ENCODE data around the gene SFXN5.

Gene SFXN5

DNA sequence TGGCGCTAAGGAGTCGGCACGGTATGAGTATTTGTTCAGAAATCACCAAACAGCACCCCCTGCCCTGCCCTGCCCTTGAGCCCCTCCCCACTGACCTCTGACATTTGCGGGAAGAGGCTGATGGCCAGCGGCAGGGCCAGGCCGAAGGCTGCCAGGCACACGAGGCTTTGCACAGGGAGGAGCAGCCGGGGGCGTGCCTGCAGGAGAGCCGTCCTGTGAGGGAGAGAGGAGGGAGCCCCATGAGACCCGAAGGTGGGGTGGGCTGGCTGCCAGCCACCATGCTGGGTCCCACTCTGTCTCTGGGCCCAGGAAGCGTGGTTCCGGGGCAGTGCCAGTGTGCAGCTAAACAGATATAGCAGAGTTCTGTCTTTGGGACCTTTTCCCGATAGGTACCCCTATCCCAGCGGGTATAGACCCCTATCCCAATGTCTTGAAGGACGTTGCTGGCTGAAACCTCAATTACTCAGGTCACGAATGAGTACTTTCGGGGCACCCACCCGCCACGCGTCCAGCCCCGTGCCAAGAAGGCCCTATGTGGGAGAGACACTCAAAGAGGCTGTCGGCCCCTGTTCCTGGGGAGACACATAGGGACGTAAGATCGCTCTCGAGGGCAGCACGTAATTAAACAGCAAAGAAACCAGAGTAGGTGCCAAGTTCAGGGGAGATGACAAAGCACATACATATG, 110.3 kb downstream of the SFXN5 start:
- in situ Hi-C loops (cut with MboI; ENCODE audit: low sequenced_read_pairs), result no loop called here

DNA sequence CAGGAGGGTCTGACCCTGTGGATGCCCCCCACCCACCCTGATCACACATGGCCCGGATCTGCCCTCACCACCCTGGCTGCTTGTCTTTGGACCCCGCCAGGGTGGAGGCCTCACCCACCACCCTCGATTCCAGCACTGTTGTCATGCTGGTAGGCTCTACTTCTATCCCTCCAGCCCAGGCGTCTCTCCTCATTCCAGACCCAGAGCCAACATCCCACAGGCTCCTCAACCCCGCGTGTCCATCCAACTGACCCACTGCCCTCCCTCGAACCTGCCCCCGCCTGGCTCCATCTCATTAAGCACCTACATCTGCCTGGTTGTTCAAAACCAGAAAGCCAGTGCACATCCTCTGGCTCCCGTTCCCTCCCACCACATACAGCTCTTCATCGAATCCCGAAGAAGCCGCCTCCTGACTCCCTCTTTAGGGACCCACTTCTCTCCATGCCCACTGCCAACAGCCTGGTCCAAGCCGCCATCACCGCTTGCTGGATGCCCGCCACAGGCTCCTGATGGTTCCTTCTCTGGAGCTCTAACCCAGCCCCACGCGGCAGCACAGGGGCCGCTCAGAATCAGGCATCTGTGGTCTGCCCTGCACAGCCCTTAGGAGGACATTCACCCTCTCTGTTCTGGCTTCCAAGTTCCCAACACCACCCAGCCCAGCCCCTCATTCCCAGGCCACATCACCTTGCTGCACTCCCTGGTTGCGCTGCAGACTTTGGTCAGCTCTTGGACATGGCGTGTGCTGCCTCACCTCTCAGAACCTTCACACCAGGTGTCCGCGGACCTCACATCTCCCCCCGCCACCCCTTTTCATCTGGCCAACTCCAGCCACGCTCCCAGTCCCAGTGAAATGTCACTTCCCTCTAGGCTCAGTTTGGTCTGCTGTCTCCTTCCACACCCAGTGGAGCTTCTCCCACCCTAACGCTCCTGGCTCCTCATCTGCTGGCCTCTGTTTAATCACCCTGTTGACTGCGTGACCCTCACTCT, 111.2 kb downstream of the SFXN5 start:
- in situ Hi-C loops (cut with MboI; ENCODE audit: low sequenced_read_pairs), result no loop called here

DNA sequence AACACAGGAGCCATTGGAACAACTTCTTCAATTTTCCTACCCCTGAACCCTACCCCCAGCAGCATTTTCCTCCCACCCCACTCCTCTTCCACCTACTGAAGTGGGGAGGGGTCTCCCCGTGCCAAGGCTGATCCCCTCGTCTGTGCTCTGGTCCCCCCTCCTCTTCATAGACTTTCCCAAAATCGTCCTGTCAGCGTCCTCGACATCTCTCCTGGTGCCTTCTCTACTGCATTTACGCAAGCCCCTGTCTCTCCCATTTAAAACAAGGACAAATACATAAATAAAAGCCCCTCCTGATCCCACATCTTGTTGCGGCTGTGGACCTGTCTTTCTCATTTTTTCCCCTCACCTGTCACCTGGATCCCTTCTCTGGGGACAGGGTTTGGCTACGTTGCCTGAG, 112.0 kb downstream of the SFXN5 start:
- in situ Hi-C loops (cut with MboI; ENCODE audit: low sequenced_read_pairs), result no loop called here

DNA sequence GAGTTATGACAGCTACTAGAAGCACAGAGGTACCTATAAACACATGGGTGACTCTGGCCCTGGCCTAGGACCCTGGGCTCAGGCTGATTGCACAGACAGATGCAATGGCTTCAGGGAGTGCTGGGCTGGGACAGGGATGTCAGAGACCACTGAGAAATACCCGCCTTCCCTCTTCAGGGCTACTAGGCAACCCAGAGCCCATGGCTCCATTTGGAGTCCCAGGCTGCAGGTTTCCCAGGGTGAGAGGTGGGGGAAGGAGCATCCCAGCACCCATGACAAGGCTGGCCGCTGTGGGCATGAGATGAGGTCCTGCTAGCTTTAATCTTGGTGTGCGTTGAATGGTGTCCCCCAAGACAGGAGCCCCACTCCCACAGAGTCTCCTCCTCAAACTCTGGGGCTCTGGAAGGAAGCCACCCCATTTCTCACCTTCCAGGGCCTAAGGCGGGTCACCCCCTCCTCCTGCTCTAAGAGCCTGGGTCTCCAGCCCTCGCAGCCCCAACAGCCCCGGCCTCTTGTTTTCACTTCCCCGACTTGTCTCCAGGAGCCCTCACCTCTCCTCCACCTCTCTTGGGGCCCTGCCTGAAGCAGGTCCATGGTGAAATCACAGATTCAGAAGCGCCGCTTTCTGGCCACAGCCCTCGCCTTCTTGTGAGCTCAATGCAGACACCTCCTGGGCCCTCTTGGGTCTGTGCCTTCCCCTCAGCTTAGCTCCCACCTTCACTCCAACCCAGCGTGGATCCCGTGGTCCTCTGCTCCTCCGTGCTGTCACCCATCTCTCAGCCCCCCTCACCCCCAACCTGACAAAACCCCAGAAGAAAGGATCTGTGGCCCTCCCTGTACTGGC, 112.7 kb downstream of the SFXN5 start:
- in situ Hi-C loops (cut with MboI; ENCODE audit: low sequenced_read_pairs), result no loop called here

DNA sequence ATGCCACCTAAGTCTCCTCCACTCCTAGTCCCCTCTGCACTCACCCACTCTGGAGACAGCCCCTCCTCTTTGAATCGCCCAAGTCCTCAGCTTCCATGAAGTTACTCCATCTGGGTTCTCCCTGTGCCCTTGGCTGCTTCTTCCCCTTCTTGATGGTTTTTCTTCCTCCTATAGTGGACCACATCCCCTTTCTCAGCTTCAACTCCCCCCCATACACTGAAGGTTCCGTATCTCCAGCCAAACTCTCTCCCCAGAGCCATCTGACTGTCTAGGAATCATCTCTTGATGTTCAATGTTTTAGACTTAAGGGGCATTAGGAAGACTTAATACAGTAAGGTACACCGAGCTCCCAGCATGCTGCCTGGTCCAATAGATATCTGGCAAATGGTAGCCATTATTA, 114.6 kb downstream of the SFXN5 start:
- in situ Hi-C loops (cut with MboI; ENCODE audit: low sequenced_read_pairs), result no loop called here

DNA sequence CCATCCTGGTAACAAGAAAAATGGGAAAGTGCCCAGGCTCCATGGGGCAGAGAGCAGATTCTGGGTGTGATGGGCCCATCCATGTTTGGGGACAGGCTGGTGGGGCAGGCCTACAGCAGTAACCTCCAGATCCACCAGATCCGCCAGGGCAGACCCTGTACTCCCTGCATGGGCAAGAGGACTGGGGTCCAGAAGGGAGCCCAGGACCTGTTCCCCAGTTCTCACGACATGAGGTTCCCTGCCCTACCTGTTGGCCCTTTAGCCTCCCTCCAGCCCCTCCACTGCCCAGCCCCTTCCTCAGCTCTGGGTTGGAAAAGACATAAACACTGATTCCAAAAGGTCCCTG, 115.5 kb downstream of the SFXN5 start:
- in situ Hi-C loops (cut with MboI; ENCODE audit: low sequenced_read_pairs), result no loop called here

DNA sequence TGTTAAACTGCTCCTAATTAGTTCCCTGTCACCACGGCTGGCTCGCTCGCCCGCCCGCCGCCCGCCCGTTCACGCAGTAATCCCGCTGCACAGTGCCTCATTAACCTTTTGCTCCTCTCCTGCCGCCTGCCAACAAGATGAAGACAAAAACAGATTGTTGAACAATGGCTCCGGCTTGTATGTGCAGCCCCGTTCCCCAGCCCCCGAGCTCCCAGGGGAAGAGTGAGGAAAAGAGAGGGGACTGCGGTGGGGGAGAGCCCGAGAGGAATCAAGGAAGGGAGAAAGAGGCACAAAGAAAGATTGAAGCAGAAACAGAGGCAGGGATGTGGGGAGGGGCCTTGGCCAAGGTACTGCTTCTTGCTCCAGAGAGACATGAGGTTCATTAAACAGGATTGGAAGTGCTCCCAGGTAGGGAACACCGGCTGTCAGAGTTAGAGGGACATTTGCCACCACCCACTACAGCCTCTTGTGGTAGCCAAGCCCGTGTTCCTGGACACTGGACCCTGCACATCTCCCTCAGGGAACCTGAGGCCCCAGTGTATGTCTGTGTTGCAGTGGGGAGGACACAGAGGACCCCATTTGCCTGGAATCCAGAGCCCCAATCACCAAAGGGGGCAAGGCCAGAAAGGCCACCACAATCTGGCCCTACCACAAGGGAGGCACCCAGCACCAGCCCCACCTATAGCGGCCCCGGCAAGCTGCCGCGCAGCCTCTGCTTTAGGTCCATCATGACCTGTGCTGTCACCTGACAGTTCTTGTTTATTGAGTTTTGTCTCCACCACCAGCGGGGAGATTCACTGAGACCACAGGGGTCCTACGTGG, 116.1 kb downstream of the SFXN5 start:
- in situ Hi-C loops (cut with MboI; ENCODE audit: low sequenced_read_pairs), result no loop called here

DNA sequence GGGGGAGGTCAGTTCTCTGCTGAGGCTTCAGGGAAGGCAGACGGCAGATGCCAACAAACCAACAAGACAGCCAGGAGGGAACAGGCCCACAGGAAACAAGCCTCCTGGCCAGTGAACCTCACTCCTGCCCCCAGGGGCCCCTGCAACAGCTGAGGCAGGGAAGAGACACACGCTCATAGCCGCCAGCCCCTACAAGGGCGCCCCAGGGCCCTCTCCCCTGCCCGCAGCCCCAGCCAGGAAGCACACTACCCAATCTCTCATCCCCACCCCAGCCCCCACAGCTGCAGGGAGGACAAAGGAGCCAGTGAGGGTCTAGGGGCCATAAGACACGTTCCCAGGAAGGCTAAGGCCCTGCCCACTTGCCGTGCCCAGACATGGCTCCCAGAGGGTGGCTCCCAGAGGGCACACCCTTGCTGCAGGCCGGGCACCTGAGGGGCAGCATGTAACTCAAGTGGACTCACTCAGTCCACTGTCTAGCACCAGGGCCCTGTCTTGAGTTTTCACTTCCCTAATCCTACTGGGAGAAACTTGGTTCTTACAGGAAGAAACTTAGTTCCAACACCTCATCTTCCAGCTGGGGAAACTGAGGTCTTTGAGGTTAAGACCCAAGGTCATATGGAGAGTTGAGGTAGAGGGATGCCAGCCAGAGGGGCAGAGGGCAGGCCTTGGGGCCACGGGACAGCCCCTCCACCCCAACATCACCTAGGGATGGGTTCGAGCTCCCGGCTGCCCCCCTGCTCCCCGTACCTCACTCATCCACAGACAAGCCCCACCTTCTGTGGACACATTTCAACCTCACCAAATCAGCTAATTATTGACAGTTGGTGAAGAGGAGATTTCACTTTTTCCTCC, 116.9 kb downstream of the SFXN5 start:
- in situ Hi-C loops (cut with MboI; ENCODE audit: low sequenced_read_pairs), result no loop called here

DNA sequence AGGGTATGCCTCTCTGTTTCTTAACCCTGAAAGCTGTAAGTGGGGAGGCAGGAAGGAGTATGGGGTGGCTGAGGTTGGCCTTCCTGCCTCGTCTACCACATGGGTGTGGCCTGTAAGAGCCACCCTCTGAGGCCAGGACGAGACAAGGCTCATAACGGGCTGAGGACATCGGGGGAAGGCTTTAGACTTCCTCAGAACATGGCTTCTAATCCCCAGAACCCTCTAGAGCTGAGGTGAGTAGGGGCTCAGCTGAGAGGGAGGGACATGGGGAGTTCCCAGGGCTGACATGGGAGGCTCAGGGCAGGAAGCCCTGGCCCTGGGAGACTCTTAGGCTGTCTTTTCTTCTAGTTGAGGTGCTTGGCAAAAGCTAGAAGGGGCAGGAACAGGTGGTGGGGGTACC, 117.5 kb downstream of the SFXN5 start:
- in situ Hi-C loops (cut with MboI; ENCODE audit: low sequenced_read_pairs), result no loop called here

DNA sequence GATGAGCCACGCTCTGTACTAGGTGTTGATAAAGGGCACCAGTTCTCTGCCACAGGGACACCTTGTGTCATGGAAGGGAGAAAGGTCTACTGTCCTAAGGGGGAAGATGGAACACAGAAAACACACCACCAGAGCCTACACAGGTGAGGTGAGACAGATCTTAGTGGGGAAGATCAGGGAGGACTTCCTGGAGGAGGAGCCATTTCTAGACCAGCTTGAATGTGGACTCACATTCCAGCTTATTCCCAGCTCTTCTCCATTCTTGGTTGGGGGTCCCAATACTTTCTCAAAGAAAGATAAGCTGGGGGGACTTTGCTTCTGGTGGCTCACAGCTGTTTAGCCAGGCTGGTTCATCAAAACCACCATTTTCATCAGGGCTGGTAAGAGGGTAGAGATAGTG, 118.0 kb downstream of the SFXN5 start:
- in situ Hi-C loops (cut with MboI; ENCODE audit: low sequenced_read_pairs), result no loop called here

DNA sequence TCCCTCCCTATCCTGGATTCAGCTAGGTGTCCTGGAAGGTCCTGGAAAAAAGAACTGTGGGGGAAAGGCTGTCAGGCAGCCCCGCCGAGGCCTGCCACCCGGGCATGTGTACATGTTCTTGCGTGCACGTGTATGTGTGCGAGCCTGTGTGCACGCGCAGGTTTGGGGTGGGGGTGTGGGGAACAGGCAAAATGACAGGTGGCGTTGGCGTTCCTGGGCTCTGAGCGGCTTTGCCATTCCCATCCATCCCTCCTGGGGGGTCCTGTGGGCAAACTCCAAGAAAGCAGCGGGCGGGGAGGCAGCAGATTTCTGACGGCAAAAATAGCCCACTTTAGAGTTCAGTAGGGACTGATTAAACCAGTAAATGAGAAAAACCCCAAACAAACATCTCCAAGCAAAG, 118.6 kb downstream of the SFXN5 start:
- in situ Hi-C loops (cut with MboI; ENCODE audit: low sequenced_read_pairs), result no loop called here

DNA sequence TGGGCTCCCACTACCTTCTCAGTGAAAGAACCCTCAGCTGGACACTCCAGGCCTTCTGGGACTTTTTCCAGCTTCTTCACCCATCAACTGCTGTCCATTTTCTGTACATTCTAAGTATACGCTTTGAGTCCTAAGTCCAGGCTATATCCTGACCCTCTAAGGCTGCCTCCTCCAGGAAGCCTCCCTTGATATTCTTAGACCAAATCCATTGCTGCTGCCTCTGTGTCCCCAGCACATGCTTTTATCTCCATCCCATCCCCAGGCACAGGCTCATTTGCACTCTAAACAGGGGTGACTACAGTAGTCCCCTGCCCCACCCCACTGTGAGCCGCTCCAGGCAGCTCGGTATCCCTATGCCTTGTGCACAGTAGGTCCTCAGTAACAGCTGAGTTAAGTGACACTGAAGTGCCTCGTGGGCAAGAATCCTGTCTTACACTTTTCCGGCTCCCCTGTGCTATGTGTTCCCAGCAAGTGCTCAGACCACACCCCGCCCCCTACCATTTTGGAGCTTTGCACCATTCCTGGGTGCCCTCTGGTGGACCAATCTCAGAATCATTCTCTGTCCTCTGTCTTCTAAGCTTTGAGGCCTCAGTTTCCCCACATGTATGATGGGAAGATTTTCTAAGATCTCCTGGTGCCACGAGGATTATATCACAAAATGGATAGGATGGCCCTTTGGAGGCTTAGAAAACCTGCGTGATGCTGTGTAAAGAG, 119.2 kb downstream of the SFXN5 start:
- in situ Hi-C loops (cut with MboI; ENCODE audit: low sequenced_read_pairs), result no loop called here

DNA sequence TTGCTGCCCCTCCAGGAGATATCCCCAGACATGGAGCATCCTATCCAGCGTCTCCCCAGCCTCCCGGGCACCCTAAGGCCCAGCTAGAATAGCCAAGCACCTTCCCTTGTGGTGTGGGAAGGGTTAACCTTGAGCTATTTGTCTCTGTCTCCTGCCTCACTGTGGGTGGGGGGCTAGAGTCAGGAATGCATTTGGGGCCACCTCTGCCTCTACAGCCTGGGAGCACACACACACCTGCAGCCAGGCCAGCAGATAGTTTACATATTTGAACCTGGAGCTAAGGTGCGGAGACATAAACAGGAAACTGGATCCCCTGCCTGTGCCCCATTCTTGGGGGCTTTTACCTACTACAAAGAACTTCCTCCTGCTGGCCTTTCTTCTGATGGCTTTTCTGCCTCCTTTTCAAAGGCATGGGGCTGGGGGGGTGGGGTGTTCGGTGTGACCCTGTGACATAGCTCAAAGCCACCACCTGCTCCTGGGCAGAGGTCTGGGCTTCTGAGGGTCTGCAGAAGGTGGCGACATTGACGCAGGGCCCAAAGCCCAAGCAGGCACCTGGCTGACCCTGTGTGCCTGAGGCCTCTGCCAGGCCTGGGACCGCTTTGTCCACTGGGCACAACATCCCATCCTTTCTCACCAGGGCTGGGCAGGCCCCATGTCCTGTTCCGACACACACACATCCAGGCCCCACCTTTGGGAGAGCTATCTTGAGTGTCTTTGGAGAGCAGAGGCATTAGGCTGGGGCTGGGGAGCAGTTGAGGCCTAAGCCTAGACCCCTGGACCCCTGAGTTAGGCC, 120.0 kb downstream of the SFXN5 start:
- in situ Hi-C loops (cut with MboI; ENCODE audit: low sequenced_read_pairs), result no loop called here

DNA sequence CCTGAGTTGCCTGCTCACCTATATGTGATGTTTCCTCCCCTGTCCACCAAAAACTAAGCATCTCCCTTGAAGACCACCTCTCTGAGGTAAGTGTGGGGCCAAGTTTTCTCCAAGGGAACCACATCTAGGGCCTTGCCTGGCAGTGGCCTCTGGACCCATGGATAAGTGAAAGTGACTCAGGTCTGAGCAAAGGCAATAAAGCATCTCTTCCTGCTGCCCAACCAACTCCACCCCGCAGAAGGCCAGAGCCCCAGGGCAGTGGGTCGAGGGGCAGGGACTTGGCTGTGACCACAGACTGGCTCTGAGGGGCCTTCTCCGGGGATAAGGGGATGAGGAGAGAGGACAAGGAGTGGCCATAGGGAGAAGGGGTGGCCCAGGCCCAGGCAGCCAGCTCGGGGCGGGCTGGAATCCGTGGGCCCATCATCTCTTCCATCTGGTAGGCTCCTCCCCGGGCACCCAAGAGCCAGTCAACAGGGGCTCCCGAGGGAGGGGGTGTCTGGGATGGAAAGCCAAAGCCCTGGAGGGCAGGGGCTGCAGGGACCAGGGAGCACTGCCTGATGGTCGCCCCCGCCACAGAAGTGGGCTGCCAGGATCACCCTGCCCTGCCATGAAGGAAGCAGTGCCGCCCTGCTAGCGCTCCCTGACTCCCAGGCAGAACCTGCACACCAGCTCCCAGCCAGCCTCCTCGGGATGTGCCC, 120.8 kb downstream of the SFXN5 start:
- in situ Hi-C loops (cut with MboI; ENCODE audit: low sequenced_read_pairs), result no loop called here

DNA sequence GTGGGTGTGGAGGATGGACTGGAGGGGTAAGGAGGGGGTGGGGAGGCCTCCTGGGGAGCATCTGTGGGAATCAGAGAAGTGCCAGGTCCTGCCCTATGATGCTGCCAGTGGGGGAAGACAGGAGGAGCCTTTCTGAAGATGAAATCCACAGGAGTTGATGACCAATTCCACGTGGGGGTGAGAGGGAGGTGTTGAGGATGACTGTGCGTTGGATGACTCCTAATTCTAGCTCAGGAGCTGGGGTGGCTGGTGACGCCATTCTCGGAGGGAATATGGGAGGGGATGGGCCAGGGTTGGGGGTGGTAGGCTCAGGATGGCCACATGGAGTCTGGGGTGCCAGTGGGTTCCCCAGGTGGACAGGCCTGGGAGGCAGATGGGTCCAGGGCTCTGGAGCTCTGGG, 121.9 kb downstream of the SFXN5 start:
- in situ Hi-C loops (cut with MboI; ENCODE audit: low sequenced_read_pairs), result no loop called here

DNA sequence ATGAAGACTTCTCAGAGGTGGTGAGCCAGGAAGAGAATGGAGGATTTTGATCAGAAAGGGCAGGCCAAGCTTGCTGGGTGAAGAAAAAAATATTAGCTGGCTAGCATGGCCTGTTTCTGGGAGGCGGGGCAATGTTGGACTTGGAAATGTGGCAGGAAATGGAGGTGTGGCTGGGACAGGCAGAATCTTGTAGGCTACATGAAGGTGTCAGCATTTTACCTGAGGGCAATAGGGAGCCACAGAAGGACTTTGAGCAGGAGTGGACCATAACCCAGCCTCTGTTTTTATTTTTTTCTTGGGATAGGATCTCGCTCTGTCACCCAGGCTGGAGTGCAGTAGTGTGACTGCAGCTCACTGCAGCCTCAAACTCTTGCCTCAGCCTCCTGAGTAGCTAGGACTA, 122.5 kb downstream of the SFXN5 start:
- in situ Hi-C loops (cut with MboI; ENCODE audit: low sequenced_read_pairs), result no loop called here

DNA sequence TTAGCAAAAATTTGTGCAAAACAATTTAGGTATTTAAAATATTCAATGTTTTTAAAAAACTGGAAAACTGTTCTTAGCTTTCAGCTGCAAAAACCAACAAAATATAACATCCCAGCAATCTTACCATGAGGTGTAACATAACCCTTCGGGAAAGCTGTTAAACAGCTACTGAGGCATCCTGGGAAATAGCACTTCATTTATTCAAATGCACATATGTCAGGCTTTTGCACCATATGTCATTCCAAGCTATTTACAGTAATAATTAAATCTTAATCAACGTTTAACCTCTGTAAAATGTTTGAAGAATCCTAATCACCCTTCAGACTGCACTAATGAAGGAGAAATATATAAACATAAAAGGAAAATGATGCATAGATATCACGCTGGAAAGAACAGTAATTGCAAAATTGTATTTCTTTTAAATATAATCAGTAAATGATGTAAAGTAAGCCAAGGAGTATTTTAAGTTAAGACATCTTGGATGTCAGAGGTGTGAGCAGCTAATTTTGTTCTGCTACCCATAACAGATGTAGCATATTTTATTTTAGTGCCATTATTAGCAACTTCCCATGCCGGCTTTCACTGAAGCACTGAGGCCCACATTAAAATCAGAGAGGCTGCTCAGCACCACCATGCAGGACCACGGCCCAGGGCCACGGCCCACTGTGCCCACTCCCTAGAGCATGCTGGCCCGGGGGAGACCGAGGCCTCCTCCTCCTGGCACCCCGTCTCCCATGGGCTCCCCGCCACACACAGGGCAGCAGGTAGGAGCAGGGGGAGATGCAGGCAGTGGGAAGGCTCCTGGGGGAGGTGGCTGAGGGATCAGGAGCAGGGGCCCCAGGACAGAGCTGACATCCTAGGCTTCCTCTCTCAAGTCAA, 123.3 kb downstream of the SFXN5 start:
- in situ Hi-C loops (cut with MboI; ENCODE audit: low sequenced_read_pairs), result no loop called here
